Measurements from ENCODE around the gene FLT3.
A peak's percentile ranks its signal among the peaks of the same experiment; 100 is the strongest.
"Not testable (repeated sequence)": the region's sequence is repeated elsewhere in the genome, so short reads cannot be mapped to it uniquely, and the experiment has no call there.

Gene FLT3

GRCh38 chr13:28099396-28100149 is 803 bp downstream of the FLT3 start:
- no peak for DNase-seq

- no peak for DNase-seq
Measured at GRCh38 chr13:28097503-28097902, 2.9 kb downstream of the FLT3 start.

- peak; percentile 83 for DNase-seq
Measured at GRCh38 chr13:28094306-28094705, 6.1 kb downstream of the FLT3 start.

DNA sequence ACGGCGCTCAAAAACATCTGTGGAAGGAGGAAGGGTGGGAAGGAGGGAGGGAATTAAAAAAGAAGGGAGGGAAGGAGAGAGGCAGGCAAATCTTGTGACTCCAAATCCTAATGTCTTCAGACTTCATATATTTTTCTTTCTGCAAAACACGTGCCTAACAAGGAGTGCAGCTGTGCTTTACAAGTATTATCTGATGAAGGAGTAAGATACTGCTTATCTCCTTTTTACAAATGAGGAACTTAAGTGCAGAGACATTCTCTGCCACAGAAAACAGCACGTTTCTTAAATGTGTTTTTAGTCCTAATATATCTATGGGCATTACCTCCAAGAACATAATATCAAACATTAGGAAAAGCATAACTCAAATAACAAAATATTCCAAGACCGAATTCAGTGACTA is 6.5 kb downstream of the FLT3 start:
- DNase-seq: no peak

DNA sequence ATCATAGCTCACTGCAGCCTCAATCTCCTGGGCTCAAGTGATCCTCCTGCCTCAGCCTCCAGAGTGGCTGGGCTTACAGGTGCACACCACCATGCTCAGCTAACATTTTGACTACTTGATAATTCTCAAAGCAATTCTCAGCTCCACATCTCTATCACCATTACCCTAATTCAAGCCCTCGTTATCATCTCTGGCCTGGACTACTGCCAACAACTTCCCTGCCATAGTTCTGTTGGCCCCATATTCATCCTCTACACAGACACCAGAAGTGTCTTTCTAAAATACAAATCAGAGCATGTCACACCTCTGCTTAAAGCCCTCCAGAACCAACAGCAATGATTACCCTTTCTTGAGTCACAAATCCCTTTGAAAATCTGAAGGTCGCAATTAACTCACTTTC is 7.9 kb downstream of the FLT3 start:
- DNase-seq: no peak

DNA sequence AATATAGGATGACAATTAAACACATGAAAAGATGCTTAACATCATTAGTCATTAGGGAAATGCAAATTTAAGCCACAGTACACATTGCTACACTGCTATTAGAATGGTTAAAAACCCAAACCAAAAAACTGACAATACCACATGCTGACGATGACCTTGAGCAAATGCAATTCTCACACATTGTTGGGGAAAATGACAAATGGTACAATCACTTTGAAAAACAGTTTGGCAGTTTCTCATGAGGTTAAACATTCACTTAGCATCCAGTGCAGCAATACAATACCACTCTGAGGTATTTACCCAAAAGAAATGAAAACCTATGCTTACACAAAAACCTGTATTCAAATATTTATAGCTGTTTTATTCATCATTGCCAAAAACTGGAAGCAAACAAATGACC is 11.3 kb downstream of the FLT3 start:
- no peak for DNase-seq

DNA sequence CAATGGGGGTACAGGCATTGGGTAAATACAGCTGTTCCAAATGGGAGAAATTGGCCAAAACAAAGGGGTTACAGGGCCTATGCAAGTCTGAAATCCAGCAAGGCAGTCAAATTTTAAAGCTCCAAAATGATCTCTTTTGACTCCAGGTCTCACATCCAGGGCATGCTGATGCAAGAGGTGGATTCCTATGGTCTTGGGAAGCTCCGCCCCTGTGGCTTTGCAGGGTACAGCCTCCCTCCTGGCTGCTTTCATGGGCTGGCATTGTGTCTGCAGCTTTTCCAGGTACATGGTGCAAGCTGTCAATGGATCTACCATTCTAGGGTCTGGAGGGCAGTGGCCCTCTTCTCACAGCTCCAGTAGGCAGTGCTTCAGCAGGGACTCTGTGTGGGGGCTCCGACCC is 22.6 kb downstream of the FLT3 start:
- DNase-seq: not testable (repeated sequence)

GRCh38 chr13:28077231-28077630 is 23.1 kb downstream of the FLT3 start:
- DNase-seq: no peak

DNA sequence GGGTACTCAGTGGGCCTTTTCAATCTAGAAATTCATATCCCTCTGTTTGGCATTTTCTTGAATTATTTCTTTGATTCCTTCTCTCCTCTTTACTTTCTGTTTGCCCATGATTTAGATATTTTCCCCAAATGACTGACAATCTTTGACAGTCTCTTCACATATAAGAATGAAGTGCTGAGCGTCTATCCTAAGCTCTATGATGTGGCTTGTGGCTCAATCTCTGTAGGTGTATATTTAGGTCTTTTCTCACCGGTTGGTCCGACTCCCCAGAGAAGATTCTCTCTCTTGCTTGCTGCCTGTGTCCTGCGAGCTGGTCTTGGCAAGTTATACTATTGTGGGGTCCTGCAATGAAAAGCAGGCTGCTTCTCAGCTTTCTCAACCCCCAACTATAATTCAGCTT is 29.0 kb downstream of the FLT3 start:
- no peak for DNase-seq

GRCh38 chr13:28067491-28067890 is 32.9 kb downstream of the FLT3 start:
- no peak for DNase-seq

GRCh38 chr13:28058866-28059613 is 41.3 kb downstream of the FLT3 start:
- no peak for DNase-seq

- DNase-seq: no peak
Measured at GRCh38 chr13:28056970-28057712, 43.2 kb downstream of the FLT3 start.

GRCh38 chr13:28056426-28056825 is 44.0 kb downstream of the FLT3 start:
- DNase-seq: no peak

GRCh38 chr13:28055357-28055756 is 45.0 kb downstream of the FLT3 start:
- DNase-seq: no peak

DNA sequence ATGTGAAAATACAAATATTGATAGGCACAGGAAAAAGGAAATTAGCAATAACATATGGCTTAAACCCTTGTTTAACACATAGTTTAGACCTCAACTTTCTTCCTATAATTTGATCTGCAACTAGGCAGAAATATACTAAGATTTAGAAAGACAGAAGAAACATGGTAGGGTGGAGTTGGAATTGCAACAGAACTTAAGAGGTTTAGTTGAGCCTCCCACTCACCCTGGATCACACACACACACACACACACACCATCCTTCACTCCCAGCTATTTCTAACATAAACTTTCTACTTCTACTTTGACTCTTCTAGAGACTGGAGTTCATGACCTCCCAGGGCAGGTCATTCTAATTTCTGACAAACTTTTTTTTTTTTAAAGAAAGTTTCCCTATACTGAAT is 47.4 kb downstream of the FLT3 start:
- DNase-seq: no peak

GRCh38 chr13:28049880-28050875 is 50.2 kb downstream of the FLT3 start:
- DNase-seq: no peak

GRCh38 chr13:28049215-28049614 is 51.2 kb downstream of the FLT3 start:
- DNase-seq: no peak

DNA sequence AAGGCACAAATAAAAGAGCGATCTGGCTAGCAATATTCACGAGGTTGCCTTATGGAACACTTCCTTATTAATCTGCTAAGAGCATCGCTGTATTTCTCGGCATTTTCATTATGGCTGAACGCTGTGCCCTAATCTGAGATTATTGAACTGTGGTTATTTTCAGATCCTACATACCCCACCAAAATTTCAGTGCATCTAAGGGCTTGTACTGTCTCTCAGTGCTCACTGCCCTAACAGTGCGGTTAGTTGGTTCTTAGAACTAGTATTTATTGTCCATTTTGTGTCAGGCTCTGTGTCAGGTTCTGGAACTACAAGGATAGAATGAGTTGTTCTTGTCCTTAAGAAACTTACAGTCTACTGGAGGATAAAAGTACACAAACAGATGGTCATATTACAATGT is 51.6 kb downstream of the FLT3 start:
- DNase-seq: no peak

GRCh38 chr13:28047757-28048388 is 52.5 kb downstream of the FLT3 start:
- peak; percentile 77 for DNase-seq

GRCh38 chr13:28046981-28047380 is 53.4 kb downstream of the FLT3 start:
- no peak for DNase-seq

- no peak for DNase-seq
Measured at GRCh38 chr13:28045861-28046260, 54.5 kb downstream of the FLT3 start.

DNA sequence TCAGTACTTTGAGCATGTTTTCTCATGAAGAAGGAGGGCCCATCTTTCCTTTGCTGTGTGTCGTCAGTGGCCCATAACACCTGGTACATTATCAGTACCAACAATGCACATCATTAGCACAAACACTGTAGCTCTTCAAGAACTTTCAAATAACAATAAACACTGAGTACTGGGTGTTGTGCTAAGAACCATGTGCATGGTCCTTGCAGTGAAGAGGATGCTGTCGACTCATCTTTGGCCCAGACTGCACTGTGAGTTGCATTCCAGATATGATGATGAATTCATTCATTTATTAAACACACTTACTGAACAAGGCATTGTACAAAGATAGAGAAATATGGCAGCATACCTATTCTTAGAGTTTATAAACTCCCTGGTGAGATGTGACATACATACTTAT is 55.8 kb downstream of the FLT3 start:
- DNase-seq: no peak

All from SIG-M5 (cell line).